HFFc6 (cell line): ENCODE measurements around the gene PDCL3. TPM values are rescaled to one million over a fixed set of nuclear protein-coding genes. Genes with fewer than 3 reads are reported as not detected.

ENCODE experiments used
- DNase-seq: peaks from one replicate; pipeline ENCODE4 v3.0.0-alpha.2; 2018
- H3K27ac Mint-ChIP-seq: 2 replicates; pipeline ENCODE4 v1.8.0; 2020; ENCODE audit warnings: mild to moderate bottlenecking, mixed read lengths
- H3K27me3 Mint-ChIP-seq: 2 replicates; pipeline ENCODE4 v1.8.0; 2021; ENCODE audit warnings: mild to moderate bottlenecking, moderate library complexity, mixed read lengths; ENCODE audit not compliant: insufficient read depth
- H3K36me3 Mint-ChIP-seq: 2 replicates; pipeline ENCODE4 v1.8.0; 2021; ENCODE audit warnings: low read depth, mixed read lengths
- H3K4me1 Mint-ChIP-seq: 2 replicates; pipeline ENCODE4 v1.8.0; 2020; ENCODE audit warnings: low read depth, mixed read lengths
- H3K4me3 Mint-ChIP-seq: 2 replicates; pipeline ENCODE4 v1.8.0; 2020; ENCODE audit warnings: mild to moderate bottlenecking, moderate library complexity, mixed read lengths
- H3K9me3 Mint-ChIP-seq: 2 replicates; pipeline ENCODE4 v1.8.0; 2020; ENCODE audit warnings: mild to moderate bottlenecking, mixed read lengths
- total RNA-seq, 6 experiments: library from RNA; stranded (reverse); fragmentation: NEBNext Ultra II Directional; extraction: Animal tissue kit (Norgen Biotek cat#: 25700); gene quantifications; 2 replicates in 1 of 6; 3 replicates in 5 of 6; pipeline ENCODE4 v1.2.3, GENCODE V29; 2021
- TF ChIP-seq, protein P1 (sequence below): fragments of 200-600 bp; sonication (generic); IDR thresholded peaks from 2 replicates; pipeline ENCODE4 v1.5.0; 2021; ENCODE audit warnings: antibody characterized with exemption, mild to moderate bottlenecking

PDCL3 gene
- total RNA-seq, 6 experiments from 2014 or later: 26.1 to 30.3 (median 29.1) TPM

DNA sequence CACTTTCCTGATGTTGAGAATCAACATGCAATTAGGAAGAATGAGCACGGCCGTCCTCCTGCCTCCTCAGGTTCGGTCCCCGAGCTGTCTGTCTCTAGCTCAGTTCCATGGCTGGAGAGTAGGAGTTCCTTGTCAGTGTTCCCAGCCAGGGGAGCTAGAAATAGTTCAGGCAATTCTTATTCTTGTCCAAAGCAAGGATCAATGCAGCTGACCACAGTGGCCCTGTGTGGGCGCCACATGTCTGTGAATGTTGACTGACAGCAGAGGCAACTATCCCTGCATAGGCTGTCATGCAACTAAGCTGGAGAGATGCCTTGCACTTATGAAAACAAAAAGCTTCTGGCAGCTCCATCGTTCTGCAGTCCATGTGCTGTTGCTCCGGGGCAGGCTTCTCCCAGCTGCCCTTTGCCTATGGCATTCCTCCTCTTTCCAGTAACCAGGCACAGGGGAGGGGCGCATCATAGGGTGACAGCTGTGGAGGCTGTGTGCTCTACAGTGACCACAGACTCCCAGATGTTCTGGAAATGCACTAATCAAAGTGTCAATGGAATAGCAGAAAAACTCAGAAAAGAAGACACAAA is 58.7 kb downstream of the PDCL3 start:
- Mint-ChIP-seq H3K27ac (no peak overlapping the region), H3K4me3 (no peak overlapping the region), H3K9me3 (no peaks in the 10 kb centered on the region), H3K36me3 (no peaks in the 10 kb centered on the region), H3K4me1 (no peaks in the 10 kb centered on the region), H3K27me3 (peaks cover 48% of the 10 kb centered on the region)
- no peak for DNase-seq
- TF ChIP-seq, protein P1, sequence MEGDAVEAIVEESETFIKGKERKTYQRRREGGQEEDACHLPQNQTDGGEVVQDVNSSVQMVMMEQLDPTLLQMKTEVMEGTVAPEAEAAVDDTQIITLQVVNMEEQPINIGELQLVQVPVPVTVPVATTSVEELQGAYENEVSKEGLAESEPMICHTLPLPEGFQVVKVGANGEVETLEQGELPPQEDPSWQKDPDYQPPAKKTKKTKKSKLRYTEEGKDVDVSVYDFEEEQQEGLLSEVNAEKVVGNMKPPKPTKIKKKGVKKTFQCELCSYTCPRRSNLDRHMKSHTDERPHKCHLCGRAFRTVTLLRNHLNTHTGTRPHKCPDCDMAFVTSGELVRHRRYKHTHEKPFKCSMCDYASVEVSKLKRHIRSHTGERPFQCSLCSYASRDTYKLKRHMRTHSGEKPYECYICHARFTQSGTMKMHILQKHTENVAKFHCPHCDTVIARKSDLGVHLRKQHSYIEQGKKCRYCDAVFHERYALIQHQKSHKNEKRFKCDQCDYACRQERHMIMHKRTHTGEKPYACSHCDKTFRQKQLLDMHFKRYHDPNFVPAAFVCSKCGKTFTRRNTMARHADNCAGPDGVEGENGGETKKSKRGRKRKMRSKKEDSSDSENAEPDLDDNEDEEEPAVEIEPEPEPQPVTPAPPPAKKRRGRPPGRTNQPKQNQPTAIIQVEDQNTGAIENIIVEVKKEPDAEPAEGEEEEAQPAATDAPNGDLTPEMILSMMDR: no peak

DNA sequence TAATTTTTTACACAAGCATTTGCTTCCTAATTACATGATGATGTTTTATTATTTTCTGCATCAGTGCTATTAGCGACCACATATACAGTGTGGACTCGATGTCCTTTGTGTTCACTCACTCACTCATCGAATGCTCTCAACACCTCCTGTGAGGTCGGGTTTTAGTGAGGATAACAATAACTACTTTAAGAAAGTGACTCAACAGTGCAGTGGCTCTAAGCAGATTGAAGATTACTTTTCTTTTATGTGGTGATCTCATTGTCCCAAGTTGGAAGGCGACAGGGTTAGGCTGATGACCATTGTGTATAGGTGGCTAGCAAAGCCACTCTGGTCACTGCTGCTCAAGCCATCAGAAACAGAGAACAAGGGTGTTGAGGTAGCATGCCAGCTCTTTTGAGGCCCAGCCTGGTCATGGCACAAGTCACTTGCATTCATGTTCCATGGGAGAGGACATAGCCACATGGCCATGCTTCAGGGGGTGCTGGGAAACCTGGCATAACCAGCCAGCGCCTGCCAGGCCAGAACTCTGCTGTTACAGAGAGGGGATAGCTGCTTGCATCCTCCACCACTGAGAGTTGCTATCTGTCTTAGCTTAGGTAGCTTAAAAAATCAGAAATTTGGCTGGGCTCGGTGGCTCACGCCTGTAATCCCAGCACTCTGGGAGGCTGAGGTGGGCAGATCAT is 60.4 kb downstream of the PDCL3 start:
- Mint-ChIP-seq H3K4me3 (no peak overlapping the region), H3K27me3 (peaks cover 60% of the 10 kb centered on the region), H3K27ac (no peak overlapping the region), H3K36me3 (no peaks in the 10 kb centered on the region), H3K9me3 (no peaks in the 10 kb centered on the region), H3K4me1 (no peaks in the 10 kb centered on the region)
- TF ChIP-seq, protein P1: no peak
- no peak for DNase-seq

DNA sequence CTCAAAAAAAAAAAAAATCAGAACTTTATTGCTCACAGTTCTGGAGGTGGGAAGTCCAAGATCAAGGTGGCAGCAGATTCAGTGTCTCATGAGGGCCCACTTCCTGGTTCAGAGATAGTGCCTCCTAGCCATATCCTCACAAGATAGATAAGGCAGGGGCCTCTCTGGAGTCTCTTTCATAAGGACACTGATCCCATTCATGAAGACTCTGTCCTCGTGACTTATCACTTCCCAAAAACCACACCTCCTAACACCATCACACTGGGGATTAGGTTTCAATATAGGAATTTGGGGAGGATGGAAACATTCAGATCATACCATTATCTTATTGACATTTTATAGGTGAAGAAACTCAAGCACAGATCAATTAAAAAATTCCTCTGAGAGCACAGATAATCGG is 61.1 kb downstream of the PDCL3 start:
- Mint-ChIP-seq H3K9me3 (no peaks in the 10 kb centered on the region), H3K27ac (no peak overlapping the region), H3K36me3 (no peaks in the 10 kb centered on the region), H3K4me3 (no peak overlapping the region), H3K4me1 (no peaks in the 10 kb centered on the region), H3K27me3 (peaks cover 63% of the 10 kb centered on the region)
- TF ChIP-seq, protein P1: no peak
- no peak for DNase-seq

DNA sequence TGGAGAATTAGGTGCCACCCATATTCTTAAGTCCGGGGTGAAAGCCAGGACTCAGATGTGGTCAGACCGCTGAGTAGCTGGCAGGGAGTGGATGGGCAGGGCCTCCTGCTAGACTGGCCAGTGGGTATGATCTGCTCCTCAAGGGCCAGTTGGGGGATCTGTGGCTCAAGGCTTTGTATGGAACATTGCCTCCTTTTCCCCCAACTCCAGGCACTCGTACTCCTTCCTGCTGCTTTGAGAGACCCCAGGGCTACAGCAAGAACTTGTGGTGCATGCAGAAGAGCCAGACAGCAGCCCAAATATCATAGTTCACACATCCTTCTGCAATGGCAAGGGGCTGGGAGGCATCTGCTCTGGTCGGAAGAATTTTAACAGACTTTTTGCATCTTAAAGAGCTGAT is 61.7 kb downstream of the PDCL3 start:
- DNase-seq: no peak
- TF ChIP-seq, protein P1: no peak
- H3K27me3 Mint-ChIP-seq: peaks cover 58% of the 10 kb centered on the region
- no peaks in the 10 kb centered on the region for H3K36me3 Mint-ChIP-seq
- no peaks in the 10 kb centered on the region for H3K9me3 Mint-ChIP-seq
- no peak overlapping the region for H3K4me3 Mint-ChIP-seq
- H3K27ac Mint-ChIP-seq: no peak overlapping the region
- H3K4me1 Mint-ChIP-seq: no peaks in the 10 kb centered on the region

DNA sequence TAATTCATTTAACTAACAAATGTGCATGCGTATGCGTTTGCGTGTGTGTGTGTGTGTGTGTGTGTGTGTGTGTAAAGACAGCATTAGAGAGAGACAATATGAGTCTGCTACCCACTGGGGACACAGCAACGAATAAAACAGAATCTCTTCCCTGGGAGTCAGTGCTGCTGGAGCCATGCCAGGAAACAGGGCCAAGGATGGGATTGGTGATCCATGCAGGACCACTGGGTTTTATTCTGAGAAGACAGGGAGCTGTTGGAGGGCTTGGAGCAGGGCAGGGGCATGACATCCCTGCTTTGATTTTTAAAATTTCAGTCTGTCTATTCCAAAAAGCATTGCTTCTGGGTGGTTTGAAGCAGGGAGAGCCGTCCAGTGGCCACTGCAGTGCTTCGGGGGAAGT is 62.9 kb downstream of the PDCL3 start:
- DNase-seq: no peak
- Mint-ChIP-seq H3K36me3 (no peaks in the 10 kb centered on the region), H3K27ac (no peak overlapping the region), H3K4me1 (no peaks in the 10 kb centered on the region), H3K4me3 (no peak overlapping the region), H3K27me3 (peaks cover 57% of the 10 kb centered on the region), H3K9me3 (no peaks in the 10 kb centered on the region)
- TF ChIP-seq, protein P1: no peak

Other genes with a start within 250 kb of the PDCL3 start
- gene LONRF2, start 240.5 kb upstream of the PDCL3 start, total RNA-seq: not detected
- gene CHST10, start 145.3 kb upstream of the PDCL3 start, total RNA-seq: 1 to 10 TPM; 5.9 to 6.9 (median 6.4) TPM
- gene NMS, start 92.5 kb upstream of the PDCL3 start, total RNA-seq: not detected